AG04450 (cell line): Measurements from ENCODE around the gene ANGPTL3. TPM values are rescaled to one million over a fixed set of nuclear protein-coding genes. Genes with fewer than 3 reads are reported as not detected.

Experiments
- CTCF ChIA-PET: fragments of 300-600, 350-600 bp; formaldehyde crosslinking; extraction: SDS; loops from one replicate; lab custom pipeline; 2022; ENCODE audit warnings: antibody characterized with exemption, inconsistent platforms; lab: Charles Lee
- POLR2A ChIA-PET: fragments of 350-600 bp; formaldehyde crosslinking; extraction: SDS; loops from one replicate; lab custom pipeline; 2021; ENCODE audit warnings: antibody characterized with exemption, inconsistent platforms; lab: Yijun Ruan, JAX
- DNase-seq: peaks from one replicate; pipeline ENCODE4 v3.0.0-alpha.2; 2011; ENCODE audit warnings: low read depth, low spot score
- H3K27ac ChIP-seq: one replicate; pipeline ENCODE4 v1.5.1; 2012; ENCODE audit warnings: low read depth, low read length, control low read depth
- H3K27me3 ChIP-seq: one replicate; pipeline ENCODE4 v1.6.0; 2012; ENCODE audit warnings: low read length; ENCODE audit not compliant: control insufficient read depth, insufficient read depth
- H3K4me3 ChIP-seq: 2 replicates; pipeline ENCODE4 v1.5.1; 2011; ENCODE audit warnings: mild to moderate bottlenecking, low read depth, low read length, control low read depth
- H3K9me3 ChIP-seq: 2 replicates; pipeline ENCODE4 v1.5.1; 2012; ENCODE audit warnings: low read length; ENCODE audit not compliant: control insufficient read depth, insufficient read depth
- polyA plus RNA-seq: library from polyadenylated mRNA; depleted of rRNA; stranded (reverse); fragments of >200 nt; gene quantifications from 2 replicates; pipeline ENCODE4 v1.2.3, GENCODE V29; 2011
- TF ChIP-seq, protein P1 (sequence below): IDR thresholded peaks from 2 replicates; pipeline ENCODE4 v1.5.1; 2011; ENCODE audit warnings: low read depth, low read length, control low read depth, inconsistent platforms

Gene ANGPTL3
- polyA plus RNA-seq, 1 experiment = not detected

DNA sequence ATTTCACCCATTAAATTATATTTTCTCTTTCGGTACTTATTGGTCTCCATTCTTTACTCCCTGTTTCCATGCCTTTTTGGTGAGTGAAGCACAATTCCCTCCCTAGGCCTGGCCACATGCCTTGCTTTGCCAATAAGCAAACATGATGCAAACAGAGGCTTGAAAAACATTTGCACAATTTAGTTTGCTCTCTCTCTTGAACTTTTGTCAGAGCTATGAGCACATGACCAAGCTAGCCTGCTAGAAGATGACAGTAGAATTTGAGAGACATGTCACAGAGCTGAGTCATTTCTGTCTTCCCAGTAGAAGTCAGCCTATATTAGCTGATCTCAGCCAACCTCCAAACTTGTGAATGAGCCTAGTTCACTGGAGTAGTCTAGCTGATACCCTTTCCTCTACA, 24.6 kb downstream of the ANGPTL3 start:
- DNase-seq = peak; percentile 50
- H3K4me3 ChIP-seq = no peak overlapping the region
- no peaks in the 10 kb centered on the region for H3K9me3 ChIP-seq
- ChIA-PET POLR2A (no interaction called here), CTCF (interaction anchor here (1.1 kb wide), 2 partner anchors 114 to 125 kb away, joined by 3 to 4 read pairs; no protein-coding TSS in a partner anchor)
- TF ChIP-seq, protein P1, sequence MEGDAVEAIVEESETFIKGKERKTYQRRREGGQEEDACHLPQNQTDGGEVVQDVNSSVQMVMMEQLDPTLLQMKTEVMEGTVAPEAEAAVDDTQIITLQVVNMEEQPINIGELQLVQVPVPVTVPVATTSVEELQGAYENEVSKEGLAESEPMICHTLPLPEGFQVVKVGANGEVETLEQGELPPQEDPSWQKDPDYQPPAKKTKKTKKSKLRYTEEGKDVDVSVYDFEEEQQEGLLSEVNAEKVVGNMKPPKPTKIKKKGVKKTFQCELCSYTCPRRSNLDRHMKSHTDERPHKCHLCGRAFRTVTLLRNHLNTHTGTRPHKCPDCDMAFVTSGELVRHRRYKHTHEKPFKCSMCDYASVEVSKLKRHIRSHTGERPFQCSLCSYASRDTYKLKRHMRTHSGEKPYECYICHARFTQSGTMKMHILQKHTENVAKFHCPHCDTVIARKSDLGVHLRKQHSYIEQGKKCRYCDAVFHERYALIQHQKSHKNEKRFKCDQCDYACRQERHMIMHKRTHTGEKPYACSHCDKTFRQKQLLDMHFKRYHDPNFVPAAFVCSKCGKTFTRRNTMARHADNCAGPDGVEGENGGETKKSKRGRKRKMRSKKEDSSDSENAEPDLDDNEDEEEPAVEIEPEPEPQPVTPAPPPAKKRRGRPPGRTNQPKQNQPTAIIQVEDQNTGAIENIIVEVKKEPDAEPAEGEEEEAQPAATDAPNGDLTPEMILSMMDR = no peak
- H3K27ac ChIP-seq = peak overlapping the region; percentile 47
- H3K27me3 ChIP-seq = no peaks in the 10 kb centered on the region

DNA sequence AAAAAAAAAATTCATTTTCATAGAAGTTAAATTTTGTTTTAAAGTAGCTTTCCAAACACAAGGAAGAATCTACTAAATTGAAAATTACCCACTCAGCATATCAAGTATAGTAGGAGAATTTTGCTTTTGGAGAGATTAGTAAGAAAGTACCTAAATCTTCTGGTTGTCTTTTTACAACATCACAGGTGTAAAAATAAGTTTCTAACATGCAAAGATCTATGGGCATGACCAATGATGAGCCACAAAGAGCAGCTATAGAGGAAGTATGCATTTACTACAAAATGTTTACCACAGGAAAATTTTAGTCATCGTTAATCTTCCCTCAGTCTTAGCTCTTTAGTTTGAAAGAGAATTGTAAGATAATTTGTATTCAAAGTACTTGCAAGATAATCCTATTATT, 28.1 kb downstream of the ANGPTL3 start:
- Histone ChIP-seq H3K4me3 (no peak overlapping the region), H3K27me3 (no peaks in the 10 kb centered on the region), H3K27ac (no peak overlapping the region), H3K9me3 (no peaks in the 10 kb centered on the region)
- DNase-seq = no peak
- ChIA-PET CTCF (interaction anchor here (0.7 kb wide), 1 partner anchor 95 kb away, joined by 4 read pairs; no protein-coding TSS in a partner anchor), POLR2A (interaction anchor here (0.6 kb wide), 2 partner anchors 65 to 110 kb away, joined by 3 to 4 read pairs; no protein-coding TSS in a partner anchor)
- TF ChIP-seq, protein P1 = no peak

- Histone ChIP-seq H3K27me3 (no peaks in the 10 kb centered on the region), H3K4me3 (no peak overlapping the region), H3K9me3 (no peaks in the 10 kb centered on the region), H3K27ac (no peak overlapping the region)
- CTCF ChIA-PET = interaction anchor here (1.0 kb wide), 1 partner anchor 118 kb away, joined by 3 read pairs; no protein-coding TSS in a partner anchor
- POLR2A ChIA-PET = no interaction called here
- TF ChIP-seq, protein P1 = no peak
- DNase-seq = no peak
These were observed 31.2 kb downstream of the ANGPTL3 start for GRCh38 chr1:62628506-62628905.

- CTCF ChIA-PET = no interaction called here
- POLR2A ChIA-PET = no interaction called here
- Histone ChIP-seq H3K9me3 (no peaks in the 10 kb centered on the region), H3K27ac (no peak overlapping the region), H3K4me3 (no peak overlapping the region), H3K27me3 (no peaks in the 10 kb centered on the region)
- DNase-seq = no peak
- TF ChIP-seq, protein P1 = no peak
These were observed 40.2 kb downstream of the ANGPTL3 start for GRCh38 chr1:62637392-62638105.

GRCh38 chr1:62643283-62643682, 46.0 kb downstream of the ANGPTL3 start:
- TF ChIP-seq, protein P1 = no peak
- Histone ChIP-seq H3K9me3 (no peaks in the 10 kb centered on the region), H3K27me3 (no peaks in the 10 kb centered on the region), H3K27ac (no peak overlapping the region), H3K4me3 (no peak overlapping the region)
- no peak for DNase-seq
- ChIA-PET POLR2A (no interaction called here), CTCF (interaction anchor here (0.9 kb wide), 1 partner anchor 113 kb away, joined by 3 read pairs; no protein-coding TSS in a partner anchor)
